Measurements from ENCODE around the gene CCDC179.

DNA sequence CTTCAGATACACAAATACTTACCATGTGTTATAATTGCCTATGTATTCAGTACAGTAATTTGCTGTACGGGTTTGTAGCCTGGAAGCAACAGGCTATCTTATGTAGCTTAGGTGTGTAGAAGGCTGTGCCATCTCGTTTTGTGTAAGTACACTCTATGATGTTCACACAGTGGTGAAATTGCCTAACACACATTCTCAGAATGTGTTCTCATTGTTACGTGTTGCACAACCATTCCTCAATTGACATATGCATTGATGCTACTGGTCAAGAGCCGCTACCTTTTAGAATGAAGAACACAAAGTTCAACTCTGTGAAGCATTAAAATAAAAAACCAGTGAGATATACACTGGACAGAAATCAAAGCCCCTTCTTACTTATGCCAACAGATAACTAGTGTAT, 57.4 kb downstream of the CCDC179 start:
- TF ChIP-seq, protein P1, sequence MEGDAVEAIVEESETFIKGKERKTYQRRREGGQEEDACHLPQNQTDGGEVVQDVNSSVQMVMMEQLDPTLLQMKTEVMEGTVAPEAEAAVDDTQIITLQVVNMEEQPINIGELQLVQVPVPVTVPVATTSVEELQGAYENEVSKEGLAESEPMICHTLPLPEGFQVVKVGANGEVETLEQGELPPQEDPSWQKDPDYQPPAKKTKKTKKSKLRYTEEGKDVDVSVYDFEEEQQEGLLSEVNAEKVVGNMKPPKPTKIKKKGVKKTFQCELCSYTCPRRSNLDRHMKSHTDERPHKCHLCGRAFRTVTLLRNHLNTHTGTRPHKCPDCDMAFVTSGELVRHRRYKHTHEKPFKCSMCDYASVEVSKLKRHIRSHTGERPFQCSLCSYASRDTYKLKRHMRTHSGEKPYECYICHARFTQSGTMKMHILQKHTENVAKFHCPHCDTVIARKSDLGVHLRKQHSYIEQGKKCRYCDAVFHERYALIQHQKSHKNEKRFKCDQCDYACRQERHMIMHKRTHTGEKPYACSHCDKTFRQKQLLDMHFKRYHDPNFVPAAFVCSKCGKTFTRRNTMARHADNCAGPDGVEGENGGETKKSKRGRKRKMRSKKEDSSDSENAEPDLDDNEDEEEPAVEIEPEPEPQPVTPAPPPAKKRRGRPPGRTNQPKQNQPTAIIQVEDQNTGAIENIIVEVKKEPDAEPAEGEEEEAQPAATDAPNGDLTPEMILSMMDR (IDR thresholded peaks at IDR 0.05): no peak
- TF ChIP-seq RFX5 (IDR thresholded peaks at IDR 0.05): no peak
- TF ChIP-seq EP300 (IDR thresholded peaks at IDR 0.05): no peak
- TF ChIP-seq SMC3 (IDR thresholded peaks at IDR 0.05): no peak
- TF ChIP-seq, protein P2, sequence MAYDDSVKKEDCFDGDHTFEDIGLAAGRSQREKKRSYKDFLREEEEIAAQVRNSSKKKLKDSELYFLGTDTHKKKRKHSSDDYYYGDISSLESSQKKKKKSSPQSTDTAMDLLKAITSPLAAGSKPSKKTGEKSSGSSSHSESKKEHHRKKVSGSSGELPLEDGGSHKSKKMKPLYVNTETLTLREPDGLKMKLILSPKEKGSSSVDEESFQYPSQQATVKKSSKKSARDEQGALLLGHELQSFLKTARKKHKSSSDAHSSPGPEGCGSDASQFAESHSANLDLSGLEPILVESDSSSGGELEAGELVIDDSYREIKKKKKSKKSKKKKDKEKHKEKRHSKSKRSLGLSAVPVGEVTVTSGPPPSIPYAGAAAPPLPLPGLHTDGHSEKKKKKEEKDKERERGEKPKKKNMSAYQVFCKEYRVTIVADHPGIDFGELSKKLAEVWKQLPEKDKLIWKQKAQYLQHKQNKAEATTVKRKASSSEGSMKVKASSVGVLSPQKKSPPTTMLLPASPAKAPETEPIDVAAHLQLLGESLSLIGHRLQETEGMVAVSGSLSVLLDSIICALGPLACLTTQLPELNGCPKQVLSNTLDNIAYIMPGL (CRISPR knock-in tag; IDR thresholded peaks at IDR 0.05; ENCODE audit: borderline replicate concordance): no peak
- TF ChIP-seq CBX8 (IDR thresholded peaks at IDR 0.05): no peak
- TF ChIP-seq HDAC2 (IDR thresholded peaks at IDR 0.05): no peak
- TF ChIP-seq, protein P3, sequence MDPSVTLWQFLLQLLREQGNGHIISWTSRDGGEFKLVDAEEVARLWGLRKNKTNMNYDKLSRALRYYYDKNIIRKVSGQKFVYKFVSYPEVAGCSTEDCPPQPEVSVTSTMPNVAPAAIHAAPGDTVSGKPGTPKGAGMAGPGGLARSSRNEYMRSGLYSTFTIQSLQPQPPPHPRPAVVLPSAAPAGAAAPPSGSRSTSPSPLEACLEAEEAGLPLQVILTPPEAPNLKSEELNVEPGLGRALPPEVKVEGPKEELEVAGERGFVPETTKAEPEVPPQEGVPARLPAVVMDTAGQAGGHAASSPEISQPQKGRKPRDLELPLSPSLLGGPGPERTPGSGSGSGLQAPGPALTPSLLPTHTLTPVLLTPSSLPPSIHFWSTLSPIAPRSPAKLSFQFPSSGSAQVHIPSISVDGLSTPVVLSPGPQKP (IDR thresholded peaks at IDR 0.05; ENCODE audit: low read depth, low read length): no peak
- TF ChIP-seq, protein P4, sequence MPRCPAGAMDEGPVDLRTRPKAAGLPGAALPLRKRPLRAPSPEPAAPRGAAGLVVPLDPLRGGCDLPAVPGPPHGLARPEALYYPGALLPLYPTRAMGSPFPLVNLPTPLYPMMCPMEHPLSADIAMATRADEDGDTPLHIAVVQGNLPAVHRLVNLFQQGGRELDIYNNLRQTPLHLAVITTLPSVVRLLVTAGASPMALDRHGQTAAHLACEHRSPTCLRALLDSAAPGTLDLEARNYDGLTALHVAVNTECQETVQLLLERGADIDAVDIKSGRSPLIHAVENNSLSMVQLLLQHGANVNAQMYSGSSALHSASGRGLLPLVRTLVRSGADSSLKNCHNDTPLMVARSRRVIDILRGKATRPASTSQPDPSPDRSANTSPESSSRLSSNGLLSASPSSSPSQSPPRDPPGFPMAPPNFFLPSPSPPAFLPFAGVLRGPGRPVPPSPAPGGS (IDR thresholded peaks at IDR 0.05): no peak
- TF ChIP-seq NR3C1 (IDR thresholded peaks at IDR 0.05): no peak
- TF ChIP-seq, protein P5, sequence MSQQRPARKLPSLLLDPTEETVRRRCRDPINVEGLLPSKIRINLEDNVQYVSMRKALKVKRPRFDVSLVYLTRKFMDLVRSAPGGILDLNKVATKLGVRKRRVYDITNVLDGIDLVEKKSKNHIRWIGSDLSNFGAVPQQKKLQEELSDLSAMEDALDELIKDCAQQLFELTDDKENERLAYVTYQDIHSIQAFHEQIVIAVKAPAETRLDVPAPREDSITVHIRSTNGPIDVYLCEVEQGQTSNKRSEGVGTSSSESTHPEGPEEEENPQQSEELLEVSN (IDR thresholded peaks at IDR 0.05; ENCODE audit: borderline replicate concordance, low read depth): no peak
- no peak for TF ChIP-seq RAD21 (conservative IDR thresholded peaks at IDR 0.05 in 1 of 2, IDR thresholded peaks at IDR 0.05 in 1 of 2)
- no peak for TF ChIP-seq NPAS2 (CRISPR knock-in tag; IDR thresholded peaks at IDR 0.05; ENCODE audit: borderline replicate concordance)
- TF ChIP-seq GATA3 (IDR thresholded peaks at IDR 0.05; ENCODE audit: borderline replicate concordance): no peak

Data from A549 (cell line).